DMS114 treated with DMSO at 0.1 percent for 48 hours (cell line): ENCODE measurements around the gene NPIPA1.
"Not testable (repeated sequence)": the region's sequence is repeated elsewhere in the genome, so short reads cannot be mapped to it uniquely, and the experiment has no call there.

Experiments
- DNase-seq: peaks from one replicate; lab custom pipeline; 2025; ENCODE audit not compliant: unreplicated experiment; lab: John Stamatoyannopoulos, UW

The NPIPA1 gene

DNA sequence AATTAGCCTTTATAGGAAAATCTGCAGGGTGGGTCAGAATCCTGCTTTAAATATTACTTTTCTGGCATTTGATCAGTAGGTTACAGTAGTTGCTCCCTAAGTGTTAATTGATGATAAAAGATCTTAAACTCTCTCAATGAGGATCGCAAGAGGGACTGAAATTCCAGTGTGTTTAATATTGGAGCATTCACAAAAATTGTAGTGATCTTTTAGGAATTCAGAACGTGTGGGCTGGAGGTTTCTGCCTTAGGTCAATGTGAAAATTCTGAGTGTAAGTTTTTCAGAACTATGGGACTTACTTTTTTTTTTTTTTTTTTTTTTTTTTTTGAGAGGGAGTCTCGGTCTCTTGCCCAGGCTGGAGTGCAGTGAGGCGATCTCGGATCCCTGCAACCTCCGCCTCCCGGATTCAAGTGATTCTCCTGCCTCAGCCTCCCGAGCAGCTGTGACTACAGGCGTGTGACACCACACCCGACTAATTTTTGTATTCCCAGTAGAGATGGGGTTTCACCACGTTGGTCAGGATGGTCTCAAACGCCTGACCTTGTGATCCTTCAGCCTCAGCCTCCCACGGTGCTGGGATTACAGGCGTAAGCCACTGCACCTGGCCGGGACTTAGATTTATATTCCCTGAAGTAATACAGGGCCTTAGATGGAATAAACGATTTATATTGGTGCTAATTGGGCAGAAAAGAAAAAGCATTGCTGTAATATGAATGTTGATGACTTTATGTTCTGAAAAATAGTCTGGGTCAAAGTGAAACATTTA is 39.9 kb downstream of the NPIPA1 start:
- DNase-seq, result not testable (repeated sequence)

DNA sequence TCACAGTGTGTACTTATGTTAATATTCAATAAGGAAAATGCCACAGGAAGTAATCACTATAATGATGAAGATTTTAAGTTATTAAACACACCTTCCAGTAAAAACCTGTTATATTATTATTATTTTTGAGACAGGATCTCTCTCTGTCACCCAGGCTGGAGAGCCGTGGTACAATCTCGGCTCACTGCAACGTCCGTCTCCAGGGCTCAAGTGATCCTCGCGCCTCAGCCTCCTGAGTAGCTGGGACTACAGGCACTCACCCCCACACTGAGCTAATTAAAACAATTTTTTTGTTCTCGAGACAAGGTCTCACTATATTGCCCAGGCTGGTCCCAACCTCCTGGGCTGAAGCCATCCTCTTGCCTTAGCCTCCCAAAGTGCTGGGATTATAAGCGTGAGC is 41.0 kb downstream of the NPIPA1 start:
- DNase-seq, result not testable (repeated sequence)

DNA sequence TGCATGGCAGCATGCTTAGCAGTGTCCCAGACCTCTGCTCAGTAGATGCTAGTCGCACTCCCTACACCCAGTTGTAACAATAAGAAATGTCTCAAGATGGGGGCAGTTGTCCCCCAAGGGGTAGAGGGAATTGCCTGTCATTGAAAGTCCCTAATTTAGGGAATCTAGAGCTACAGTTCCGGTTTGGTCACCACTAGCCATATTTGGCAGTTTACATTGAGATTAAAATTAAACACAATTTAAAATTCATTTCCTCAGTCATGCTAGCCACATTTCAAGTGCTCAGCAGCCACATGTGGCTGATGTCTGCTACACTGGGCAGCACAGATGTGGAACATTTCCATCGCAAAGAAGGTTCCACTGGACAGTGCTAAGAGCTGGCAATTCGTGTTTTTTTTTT is 41.7 kb downstream of the NPIPA1 start:
- not testable (repeated sequence) for DNase-seq

DNA sequence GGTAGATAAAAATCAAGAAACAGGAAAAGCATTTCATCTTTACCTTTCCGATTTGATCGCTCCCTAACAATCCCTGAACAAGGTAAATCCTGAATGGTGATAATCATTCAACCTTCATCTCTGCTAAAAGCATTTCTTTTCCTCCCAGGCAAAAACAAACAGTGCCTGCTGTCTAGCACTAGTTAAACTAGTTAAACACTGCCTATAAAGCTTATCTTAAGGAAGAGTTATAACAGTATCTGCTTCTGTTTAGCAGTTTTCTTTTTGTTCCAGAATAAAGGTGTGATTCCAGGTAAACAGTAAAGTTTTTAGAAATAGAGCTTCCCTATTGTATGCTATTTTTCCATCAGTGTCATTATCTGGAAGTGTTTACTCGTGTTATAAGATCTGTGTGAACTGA is 44.0 kb downstream of the NPIPA1 start:
- not testable (repeated sequence) for DNase-seq

DNA sequence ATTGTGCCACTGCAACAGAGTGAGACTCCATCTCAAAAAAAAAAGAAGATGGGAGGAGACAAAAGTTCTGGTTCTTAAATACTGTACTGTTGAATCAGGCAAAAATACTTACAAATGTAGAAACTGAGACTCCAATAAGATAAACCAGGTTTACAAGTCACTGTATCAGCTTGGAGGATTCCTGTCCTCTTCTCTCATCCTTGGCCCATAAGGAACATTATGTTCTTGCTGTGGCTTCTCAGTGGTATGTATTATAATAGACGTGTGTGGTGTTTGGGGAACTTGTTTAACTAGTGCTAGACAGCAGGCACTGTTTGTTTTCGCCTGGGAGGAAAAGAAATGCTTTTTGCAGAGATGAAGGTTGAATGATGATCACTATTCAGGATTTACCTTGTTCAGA is 45.3 kb downstream of the NPIPA1 start:
- not testable (repeated sequence) for DNase-seq

DNA sequence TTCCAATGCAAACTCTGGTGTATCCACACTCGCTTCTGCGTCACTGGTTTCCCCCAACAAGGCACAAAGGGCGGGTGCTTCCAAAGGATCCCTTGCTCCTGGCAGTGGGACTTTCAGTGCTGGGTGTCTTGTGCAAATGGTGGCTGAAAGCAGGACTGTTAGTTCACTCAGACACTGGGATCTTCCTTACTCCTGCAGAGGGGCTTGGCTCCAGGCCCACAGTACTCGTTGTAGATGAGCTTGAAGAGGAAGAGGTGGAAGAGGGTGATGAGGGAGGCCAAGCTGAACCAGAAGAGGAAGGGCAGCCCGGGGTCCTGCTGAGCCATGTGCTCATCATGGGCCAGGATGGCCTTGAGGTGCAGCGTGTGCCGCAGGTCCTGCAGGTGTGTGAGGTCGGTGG is 50.8 kb downstream of the NPIPA1 start:
- DNase-seq, result not testable (repeated sequence)

DNA sequence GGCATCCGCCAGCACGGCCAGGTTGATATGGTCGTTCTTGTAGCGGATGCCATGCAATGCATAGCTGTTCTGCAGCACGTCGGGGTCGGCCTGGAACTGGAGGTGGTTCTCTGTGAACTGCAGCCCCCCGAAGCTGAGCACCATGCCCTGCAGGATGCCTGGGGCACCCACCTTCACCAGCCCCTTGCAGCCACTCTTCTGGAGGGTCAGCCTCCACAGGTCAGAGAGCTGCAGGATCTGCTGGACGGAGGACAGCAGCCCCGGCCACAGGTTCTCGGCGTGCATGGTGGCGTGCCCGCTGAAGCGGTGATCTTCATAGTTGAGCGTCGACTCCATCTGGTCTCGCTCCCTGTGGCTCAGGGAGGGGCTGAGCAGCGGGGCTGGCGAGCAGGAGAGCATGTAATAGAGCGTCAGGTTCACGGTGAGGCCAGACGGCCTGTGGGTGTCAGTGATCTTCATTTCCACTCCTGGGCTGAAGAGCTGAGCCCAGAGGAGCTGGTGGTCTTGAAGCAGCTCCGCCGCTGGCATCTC is 51.5 kb downstream of the NPIPA1 start:
- not testable (repeated sequence) for DNase-seq

DNA sequence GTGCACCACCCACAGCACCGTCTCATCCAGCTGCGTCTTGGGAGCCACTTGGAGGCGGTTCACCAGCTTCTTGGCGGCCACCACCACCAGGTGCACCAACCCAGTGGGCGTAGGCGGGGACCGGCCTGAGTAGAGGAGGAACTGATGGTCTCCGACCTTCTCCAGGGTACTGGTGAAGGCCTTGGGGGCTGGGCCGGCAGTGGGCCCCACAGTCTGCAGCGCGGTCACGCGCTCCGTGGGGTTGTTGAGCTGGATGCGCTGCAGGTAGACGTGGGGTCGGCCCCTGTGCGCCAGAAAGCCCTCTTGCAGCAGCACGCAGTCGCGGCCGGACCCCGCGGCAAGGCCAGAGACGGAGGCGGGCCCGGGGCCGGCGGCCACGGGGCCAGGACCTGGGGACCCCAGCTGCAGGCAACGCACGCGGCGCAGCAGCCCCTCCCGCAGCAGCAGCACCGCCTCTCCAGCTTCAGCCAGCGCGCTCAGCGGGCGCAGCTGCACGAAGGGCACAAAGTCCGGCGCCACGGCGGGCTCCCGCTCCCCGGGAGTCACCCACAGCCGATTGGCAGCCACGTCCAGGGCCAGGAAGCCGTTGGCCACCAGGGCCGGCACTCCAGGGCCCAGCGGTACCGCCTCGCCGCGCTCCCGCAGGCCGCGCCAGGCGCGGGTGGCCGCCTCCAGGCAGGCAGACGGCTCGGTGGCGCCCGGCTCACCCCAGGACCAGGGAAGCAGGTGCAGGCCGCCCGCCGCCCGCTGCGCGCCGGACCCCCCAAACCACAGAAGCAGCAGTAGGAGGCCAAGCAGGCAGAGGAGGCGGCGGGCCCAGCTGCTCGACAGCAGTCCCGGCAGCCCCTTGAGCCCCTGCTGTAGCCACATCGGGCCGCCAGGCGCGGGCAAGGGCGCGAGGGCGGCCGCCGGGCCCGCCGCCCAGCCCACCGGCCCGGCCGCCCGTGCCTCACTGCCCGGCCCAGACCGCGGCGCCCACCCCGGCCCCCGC is 52.3 kb downstream of the NPIPA1 start:
- not testable (repeated sequence) for DNase-seq

DNA sequence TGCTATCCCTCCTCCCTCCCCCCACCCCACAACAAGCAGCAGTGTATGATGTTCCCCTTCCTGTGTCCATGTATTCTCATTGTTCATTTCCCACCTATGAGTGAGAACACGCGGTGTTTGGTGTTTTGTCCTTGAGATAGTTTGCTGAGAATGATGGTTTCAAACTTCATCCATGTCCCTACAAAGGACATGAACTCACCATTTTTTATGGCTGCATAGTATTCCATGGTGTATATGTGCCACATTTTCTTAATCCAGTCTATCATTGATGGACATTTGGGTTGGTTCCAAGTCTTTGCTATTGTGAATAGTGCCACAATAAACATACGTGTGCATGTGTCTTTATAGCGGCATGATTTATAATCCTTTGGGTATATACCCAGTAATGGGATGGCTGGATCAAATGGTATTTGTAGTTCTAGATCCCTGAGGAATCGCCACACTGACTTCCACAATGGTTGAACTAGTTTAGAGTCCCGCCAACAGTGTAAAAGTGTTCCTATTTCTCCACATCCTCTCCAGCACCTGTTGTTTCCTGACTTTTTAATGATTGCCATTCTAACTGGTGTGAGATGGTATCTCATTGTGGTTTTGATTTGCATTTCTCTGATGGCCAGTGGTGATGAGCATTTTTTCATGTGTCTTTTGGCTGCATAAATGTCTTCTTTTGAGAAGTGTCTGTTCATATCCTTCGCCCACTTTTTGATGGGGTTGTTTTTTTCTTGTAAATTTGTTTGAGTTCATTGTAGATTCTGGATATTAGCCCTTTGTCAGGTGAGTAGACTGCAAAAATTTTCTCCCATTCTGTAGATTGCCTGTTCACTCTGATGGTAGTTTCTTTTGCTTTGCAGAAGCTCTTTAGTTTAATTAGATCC is 56.3 kb downstream of the NPIPA1 start:
- DNase-seq, result not testable (repeated sequence)

DNA sequence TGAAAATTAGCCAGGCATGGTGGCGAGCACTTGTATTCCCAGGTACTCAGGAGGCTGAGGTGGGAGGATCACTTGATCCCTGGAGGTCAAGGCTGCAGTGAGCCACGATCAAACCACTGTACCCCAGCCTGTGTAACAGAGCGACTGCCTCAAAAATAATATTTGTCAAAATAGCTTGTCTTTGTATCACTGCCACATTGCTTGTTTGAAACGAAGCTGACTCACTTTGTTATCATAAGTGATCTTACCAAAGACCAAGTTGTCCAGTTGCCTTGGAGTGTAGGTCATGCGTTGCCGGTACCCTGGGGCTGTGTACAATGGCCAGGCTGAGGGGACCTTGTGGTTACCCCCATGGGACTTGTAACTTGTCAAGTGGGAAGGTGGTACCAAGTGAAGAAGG is 59.5 kb downstream of the NPIPA1 start:
- DNase-seq, result not testable (repeated sequence)

DNA sequence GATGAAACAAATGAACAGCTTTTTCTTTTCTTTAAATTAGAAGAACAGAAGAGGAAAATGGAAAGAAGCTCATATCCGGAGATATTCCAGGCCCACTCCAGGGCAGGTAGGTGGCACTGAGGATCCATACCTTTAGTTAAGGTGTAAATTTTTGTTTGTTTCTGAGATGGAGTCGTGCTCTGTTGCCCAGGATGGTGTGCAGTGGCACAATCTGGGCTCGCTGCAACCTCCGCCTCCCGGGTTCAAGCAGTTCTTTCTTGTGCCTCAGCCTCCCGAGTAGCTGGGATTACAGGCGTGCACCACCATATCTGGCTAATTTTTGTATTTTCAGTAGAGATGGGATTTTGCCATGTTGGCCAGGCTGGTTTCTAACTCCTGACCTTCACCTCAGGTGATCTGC is 61.1 kb downstream of the NPIPA1 start:
- not testable (repeated sequence) for DNase-seq

DNA sequence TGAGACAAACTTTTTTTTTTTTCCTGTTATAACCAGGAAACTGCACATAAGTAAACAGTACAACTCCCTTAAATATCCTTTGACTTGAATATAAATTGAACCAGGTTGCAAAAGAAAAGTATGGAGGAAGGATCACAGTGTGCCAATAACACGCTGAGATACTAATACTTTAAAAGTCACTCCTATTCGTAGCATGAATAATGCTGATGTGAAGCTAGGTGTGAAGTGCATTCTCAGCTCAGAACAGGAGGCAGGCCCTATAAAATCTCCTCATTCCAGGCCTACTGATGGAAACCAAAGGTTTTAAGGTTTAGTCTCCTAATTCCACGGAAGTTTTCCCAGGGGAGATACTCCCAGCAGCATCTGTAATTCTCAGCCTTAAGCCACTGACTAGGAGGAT is 62.6 kb downstream of the NPIPA1 start:
- DNase-seq, result not testable (repeated sequence)
